ENCODE data around the gene MAP3K9.
A peak's percentile ranks its signal among the peaks of the same experiment; 100 is the strongest.
"Not testable (repeated sequence)": the region's sequence is repeated elsewhere in the genome, so short reads cannot be mapped to it uniquely, and the experiment has no call there.

Gene MAP3K9

GRCh38 chr14:70809225-70810219, at the start of gene MAP3K9:
Gene MAP3K9 (minus strand): TSS chr14:70809513. CDS start chr14:70809171, 342 bp downstream.
- peak; percentile 95 for DNase-seq

DNA sequence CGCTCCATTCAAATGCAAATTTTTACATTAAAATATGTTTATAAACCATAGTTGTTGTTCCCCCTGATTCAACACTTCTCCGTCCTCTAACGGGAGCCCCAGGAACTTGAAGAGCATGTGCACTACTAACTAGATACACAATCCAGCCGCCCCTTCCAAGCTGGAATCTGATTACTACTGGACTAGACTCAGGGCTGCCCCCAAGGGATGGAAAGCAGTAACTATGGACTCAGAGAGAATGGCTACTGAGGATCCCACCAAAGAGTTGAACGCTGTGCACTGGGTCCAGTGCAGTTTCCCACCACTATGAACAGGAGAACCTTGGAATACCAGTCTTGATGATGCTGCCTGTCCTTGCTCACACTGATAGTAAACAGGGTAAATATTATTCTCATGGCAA, 49.3 kb upstream of the MAP3K9 start:
- DNase-seq, result no peak

DNA sequence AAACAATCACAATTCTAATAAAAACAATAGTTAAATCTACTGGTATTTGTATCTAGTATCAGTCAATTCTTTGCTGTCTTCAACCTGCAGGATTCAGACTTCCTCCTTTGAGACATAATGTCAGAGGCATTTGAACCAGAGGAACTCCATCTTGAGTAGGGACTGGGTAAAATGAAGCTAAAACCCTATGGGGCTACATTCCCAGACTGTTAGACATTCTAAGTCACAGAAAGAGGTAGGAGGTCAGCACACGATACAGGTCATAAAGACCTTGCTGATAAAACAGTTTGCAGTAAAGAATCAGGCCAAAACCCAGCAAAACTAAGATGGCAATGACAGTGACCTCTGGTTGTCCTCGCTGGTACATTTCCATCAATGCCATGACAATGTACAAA, 48.2 kb upstream of the MAP3K9 start:
- DNase-seq, result no peak

DNA sequence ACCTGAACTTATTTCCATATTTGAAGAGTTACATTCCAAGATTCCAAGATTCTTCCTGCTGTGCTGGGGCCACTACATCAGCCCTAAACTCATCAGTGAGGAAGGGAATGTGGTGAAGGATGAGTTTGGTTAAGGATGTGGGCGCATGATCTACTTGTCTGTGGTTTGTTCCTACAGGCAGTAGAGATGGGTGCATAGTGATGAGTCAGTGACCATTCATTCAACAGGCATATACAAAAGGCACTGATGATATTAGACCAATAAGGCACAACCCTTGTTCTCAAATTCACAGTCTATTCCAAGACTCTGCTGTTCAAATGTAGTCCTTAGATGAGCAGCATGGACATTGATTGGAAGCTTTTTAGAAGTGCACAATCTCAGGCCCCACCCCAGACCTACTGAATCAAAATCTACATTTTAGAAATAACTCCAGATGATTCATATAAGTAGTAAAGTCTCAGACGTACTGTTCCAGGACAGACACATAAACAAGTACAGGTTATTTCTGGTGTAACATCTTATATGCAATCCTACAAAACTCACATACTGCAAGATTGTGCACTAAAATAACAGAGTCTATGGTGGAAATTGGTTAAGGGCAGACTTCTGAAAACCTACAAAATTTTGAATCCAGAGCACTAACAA, 47.7 kb upstream of the MAP3K9 start:
- DNase-seq, result no peak

DNA sequence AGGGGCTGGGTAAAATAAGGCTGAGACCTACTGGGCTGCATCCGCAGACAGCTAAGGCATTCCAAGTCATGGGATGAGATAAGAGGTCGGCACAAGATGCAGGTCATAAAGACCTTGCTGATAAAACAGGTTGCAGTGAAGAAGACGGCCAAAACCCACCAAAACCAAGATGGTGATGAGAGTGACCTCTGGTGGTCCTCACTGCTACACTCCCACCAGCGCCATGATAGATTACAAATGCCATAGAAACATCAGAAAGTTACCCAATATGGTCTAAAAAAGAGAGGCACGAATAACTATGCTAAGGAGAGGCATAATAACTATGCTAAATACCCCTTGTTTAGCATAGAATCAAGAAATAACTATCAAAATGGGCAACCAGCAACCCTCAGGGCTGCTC, 46.2 kb upstream of the MAP3K9 start:
- no peak for DNase-seq

GRCh38 chr14:70853658-70854057, 44.3 kb upstream of the MAP3K9 start:
- DNase-seq, result not testable (repeated sequence)

DNA sequence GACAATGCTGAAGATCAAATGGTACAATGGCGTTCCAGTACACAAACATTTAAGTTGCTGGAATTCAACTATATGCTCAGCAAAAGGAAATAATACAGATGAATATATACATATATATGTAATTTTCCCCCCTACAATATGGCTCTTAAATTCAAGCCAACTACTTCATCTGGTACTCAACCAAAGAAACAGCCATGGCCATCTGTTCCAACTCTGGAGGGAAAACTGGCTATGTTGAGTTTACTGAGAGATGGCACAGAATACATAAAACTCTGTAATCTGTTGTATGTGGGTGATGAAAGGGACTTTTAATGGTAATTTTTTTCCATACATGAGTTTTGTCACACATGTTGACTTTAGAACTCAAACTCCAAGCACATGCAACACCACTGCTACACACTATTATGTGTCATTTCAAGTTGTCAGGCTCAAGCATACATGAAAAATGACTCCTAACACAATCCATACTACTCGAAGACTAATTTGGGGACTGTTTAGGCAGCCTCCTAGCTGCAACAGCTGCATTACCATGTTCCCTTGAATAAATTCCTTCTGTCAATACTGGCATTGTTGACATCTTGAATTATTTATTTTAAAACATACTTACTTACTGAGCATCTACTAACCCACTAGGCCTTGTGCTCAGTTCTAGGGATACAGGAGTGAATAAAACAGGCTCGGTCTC, 38.2 kb upstream of the MAP3K9 start:
- no peak for DNase-seq

DNA sequence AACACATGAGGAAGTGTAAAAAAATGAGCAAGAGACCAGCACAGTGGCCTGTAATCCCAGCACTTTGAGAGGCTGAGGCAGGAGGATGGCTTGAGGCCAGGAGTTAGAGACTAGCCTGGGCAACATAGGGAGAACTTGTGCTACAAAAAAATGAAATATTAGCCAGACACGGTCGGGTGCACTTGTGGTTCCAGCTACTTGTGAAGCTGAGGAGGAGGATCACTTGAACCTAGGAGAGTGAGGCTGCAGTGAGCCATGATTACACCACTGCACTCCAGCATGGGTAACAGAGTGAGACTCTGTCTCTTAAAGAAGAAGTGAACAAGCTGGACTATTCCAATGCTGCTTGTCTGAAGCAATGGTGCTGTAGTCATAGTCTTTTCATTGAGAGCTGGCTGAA, 36.3 kb upstream of the MAP3K9 start:
- no peak for DNase-seq

- DNase-seq, result no peak
Observed at GRCh38 chr14:70842851-70843462, 33.6 kb upstream of the MAP3K9 start.

DNA sequence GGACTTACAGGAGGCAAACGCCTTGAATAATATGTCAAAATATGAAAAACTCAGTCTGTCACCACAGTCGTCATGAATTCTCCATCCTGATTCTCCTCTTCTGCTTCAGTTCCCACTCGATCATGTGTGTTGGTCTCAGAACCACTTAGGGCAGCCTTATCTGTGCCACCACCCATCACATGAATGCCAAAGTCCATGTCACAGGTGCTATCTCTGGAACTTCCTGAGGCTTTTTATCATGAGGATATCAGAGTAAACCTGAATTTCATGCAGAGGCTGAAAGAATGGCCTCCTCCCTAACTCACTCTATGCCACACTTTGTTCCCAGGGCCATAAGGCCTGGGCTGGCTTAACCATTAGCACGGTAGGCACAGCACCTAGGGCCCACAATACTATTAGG, 28.8 kb upstream of the MAP3K9 start:
- DNase-seq, result no peak

DNA sequence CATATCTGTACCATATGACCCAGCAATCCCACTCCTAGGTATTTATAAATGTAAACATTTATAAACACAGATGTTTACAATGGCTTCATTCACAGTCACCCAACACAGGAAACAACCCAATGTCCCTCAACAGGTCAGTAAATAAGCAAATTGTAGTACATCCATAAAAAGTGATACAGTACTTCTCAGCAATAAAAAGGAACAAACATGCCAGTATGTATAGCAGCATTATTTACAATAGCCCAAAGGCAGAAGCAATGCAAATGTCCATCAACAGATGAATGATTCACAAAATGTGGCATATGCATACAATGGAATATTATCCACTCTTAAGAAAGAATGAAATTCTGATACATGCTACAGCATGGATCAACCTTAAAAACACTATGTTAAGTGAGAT, 27.6 kb upstream of the MAP3K9 start:
- DNase-seq, result no peak

GRCh38 chr14:70833884-70834283, 24.6 kb upstream of the MAP3K9 start:
- no peak for DNase-seq

GRCh38 chr14:70832561-70833305, 23.4 kb upstream of the MAP3K9 start:
- no peak for DNase-seq

- DNase-seq, result no peak
Observed at GRCh38 chr14:70830998-70831781, 21.9 kb upstream of the MAP3K9 start.

GRCh38 chr14:70828188-70828587, 18.9 kb upstream of the MAP3K9 start:
- DNase-seq, result no peak

GRCh38 chr14:70827752-70828151, 18.4 kb upstream of the MAP3K9 start:
- DNase-seq, result no peak

DNA sequence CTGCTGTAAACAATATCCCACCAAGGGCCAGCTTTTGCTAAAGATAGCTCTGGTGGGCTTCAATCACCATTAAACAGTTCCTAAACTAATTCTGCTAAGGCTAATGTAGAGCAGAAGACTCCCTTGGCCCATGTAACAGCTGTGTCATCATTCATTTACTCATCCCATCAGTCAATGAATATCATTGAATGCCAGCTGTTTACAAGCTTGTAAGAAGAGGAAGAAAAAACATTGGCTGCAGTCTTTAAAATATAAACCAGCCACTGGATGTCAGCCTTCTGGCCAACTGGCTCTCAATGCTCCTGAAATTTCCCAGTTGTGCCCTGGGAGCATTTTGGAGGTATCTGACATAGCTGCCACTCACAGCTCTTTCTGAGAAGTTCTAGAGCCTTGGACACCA, 18.0 kb upstream of the MAP3K9 start:
- no peak for DNase-seq

- DNase-seq, result no peak
Observed at GRCh38 chr14:70823281-70823680, 14.0 kb upstream of the MAP3K9 start.

GRCh38 chr14:70822530-70823185, 13.3 kb upstream of the MAP3K9 start:
- peak; percentile 65 for DNase-seq

DNA sequence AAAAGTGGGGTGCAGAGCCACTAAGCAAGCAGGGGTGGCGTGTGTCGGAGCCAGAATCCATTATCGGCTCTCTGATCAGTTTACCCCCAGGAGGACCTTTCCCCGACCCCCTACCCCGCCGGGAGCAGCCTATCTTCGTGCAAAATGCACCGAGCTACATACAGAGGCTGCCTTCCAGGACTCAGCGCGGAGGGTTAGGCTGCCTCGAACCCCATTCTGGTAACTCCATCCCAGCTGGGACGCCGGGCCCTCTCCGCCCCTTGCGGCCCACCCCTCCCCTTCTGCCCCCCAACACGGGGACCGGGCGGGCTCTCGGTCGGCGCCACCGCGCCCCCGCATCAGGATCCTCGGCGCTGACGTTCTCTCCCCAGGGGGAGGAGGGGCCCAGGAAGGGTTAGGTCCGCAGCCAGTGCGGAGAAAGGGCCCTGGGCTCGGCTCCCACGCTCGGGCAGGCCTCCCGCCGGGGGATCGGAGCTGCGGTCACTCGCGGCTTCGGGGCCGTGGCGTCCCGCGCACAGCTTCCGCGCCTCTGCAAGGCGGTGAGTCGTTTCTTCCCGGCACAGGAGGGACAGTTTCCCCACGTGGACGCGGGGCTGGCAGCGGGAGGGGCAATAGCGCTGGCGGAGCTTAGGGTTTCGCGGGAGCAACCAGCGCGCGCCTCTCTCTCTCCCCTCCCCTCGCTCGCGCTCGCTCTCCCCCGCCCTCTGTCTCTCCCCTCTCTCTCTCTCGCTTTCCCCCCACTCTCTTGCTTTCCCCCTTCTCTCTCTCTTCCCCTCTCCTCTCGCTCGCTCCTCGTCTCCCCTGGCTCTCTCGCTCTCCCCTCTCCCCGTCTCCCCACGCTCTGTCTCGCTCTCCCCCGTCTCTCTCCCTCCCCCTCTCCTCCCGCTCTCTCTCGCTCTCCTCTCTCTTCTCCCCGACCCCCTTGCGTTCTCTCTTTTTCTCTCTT, 12.5 kb upstream of the MAP3K9 start:
- DNase-seq, result peak; percentile 83
